Mesenchymal stem cell (in vitro differentiated cells and primary cell): ENCODE results near the gene RBMS1.

ENCODE experiments used
- DNase-seq: peaks from one replicate; pipeline ENCODE4 v3.0.0-alpha.2; 2013
- H2AFZ ChIP-seq: one replicate; pipeline ENCODE4 v1.6.1; 2013; ENCODE audit warnings: low read depth, mild to moderate bottlenecking, control low read depth, inconsistent platforms, low read length, moderate library complexity
- H2AK5ac ChIP-seq: 2 replicates; pipeline ENCODE4 v1.6.1; 2013; ENCODE audit warnings: low read length, moderate library complexity, mild to moderate bottlenecking, inconsistent platforms; ENCODE audit not compliant: severe bottlenecking
- H2BK120ac ChIP-seq: one replicate; pipeline ENCODE4 v1.6.1; 2013; ENCODE audit warnings: low read depth, mild to moderate bottlenecking, inconsistent platforms, low read length, moderate library complexity
- H2BK12ac ChIP-seq, 2 experiments: one replicate each; pipeline ENCODE4 v1.6.1; 2013; ENCODE audit warnings: inconsistent platforms in 2 of 2, low read length in 2 of 2, mild to moderate bottlenecking in 2 of 2, moderate library complexity in 2 of 2, control low read depth in 1 of 2
- H2BK15ac ChIP-seq: one replicate; pipeline ENCODE4 v1.6.1; 2013; ENCODE audit warnings: mild to moderate bottlenecking, low read depth, inconsistent platforms; ENCODE audit not compliant: poor library complexity, severe bottlenecking
- H2BK5ac ChIP-seq: 2 replicates; pipeline ENCODE4 v1.6.1; 2013; ENCODE audit warnings: low read depth, mild to moderate bottlenecking, low read length, control low read depth, inconsistent platforms; ENCODE audit not compliant: poor library complexity, severe bottlenecking
- H3K14ac ChIP-seq, 2 experiments: one replicate each; pipeline ENCODE4 v1.6.1; 2013; ENCODE audit warnings: inconsistent platforms in 2 of 2, low read length in 2 of 2, control low read depth in 1 of 2, mild to moderate bottlenecking in 1 of 2, moderate library complexity in 1 of 2
- H3K18ac ChIP-seq, 2 experiments: one replicate each; pipeline ENCODE4 v1.6.1; 2013; ENCODE audit warnings: inconsistent platforms in 2 of 2, low read length in 2 of 2, control low read depth in 1 of 2, low read depth in 1 of 2, mild to moderate bottlenecking in 1 of 2
- H3K23ac ChIP-seq, 2 experiments: one replicate each; pipeline ENCODE4 v1.6.1; 2013; ENCODE audit warnings: inconsistent platforms in 2 of 2, low read length in 2 of 2, mild to moderate bottlenecking in 2 of 2, moderate library complexity in 2 of 2, control low read depth in 1 of 2
- H3K27ac ChIP-seq: 2 replicates; pipeline ENCODE4 v1.5.1; 2013; ENCODE audit warnings: mild to moderate bottlenecking, moderate library complexity, low read length, control low read depth, inconsistent platforms; ENCODE audit not compliant: poor library complexity, severe bottlenecking
- H3K27me3 ChIP-seq, 2 experiments: 2 replicates each; pipeline versions ENCODE4 v1.6.1 to v1.7.0; 2013; ENCODE audit warnings: low read length in 2 of 2, mild to moderate bottlenecking in 2 of 2, moderate library complexity in 2 of 2, control low read depth in 1 of 2, inconsistent platforms in 1 of 2; ENCODE audit not compliant: control insufficient read depth in 1 of 2, insufficient read depth in 1 of 2
- H3K36me3 ChIP-seq, 2 experiments: 2 replicates each; pipeline versions ENCODE4 v1.6.1 to v1.7.0; 2013; ENCODE audit warnings: low read length in 2 of 2, control low read depth in 1 of 2, inconsistent platforms in 1 of 2, low read depth in 1 of 2, mild to moderate bottlenecking in 1 of 2; ENCODE audit not compliant: insufficient read depth in 2 of 2, control insufficient read depth in 1 of 2
- H3K4ac ChIP-seq, 2 experiments: one replicate each; pipeline ENCODE4 v1.6.1; 2013; ENCODE audit warnings: inconsistent platforms in 2 of 2, low read length in 2 of 2, mild to moderate bottlenecking in 2 of 2, moderate library complexity in 2 of 2, control low read depth in 1 of 2, low read depth in 1 of 2
- H3K4me1 ChIP-seq: 2 replicates; pipeline ENCODE4 v1.6.1; 2013; ENCODE audit warnings: low read depth, low read length, control low read depth; ENCODE audit not compliant: control insufficient read depth, insufficient read depth
- H3K4me2 ChIP-seq: 2 replicates; pipeline ENCODE4 v1.6.1; 2013; ENCODE audit warnings: low read length, mild to moderate bottlenecking, inconsistent platforms; ENCODE audit not compliant: poor library complexity, severe bottlenecking
- H3K4me3 ChIP-seq, 2 experiments: 2 replicates each; pipeline versions ENCODE4 v1.5.1 to v1.7.0; 2013; ENCODE audit warnings: low read length in 2 of 2, mild to moderate bottlenecking in 2 of 2, control low read depth in 1 of 2, low read depth in 1 of 2; ENCODE audit not compliant: insufficient read depth in 1 of 2
- H3K79me1 ChIP-seq: replicated peaks from 2 replicates; pipeline ENCODE4 v1.6.1; 2013; ENCODE audit warnings: mild to moderate bottlenecking, control low read depth, low read length, inconsistent platforms; ENCODE audit not compliant: poor library complexity, severe bottlenecking
- H3K9ac ChIP-seq: 2 replicates; pipeline ENCODE4 v1.7.0; 2013; ENCODE audit warnings: mild to moderate bottlenecking, low read length, moderate library complexity
- H3K9me3 ChIP-seq: 2 replicates; pipeline ENCODE4 v1.7.0; 2013; ENCODE audit warnings: mild to moderate bottlenecking, low read length; ENCODE audit not compliant: control insufficient read depth
- H4K8ac ChIP-seq: one replicate; pipeline ENCODE4 v1.6.1; 2013; ENCODE audit warnings: inconsistent platforms, mild to moderate bottlenecking, low read length, moderate library complexity
- H4K91ac ChIP-seq: one replicate; pipeline ENCODE4 v1.6.1; 2013; ENCODE audit warnings: mild to moderate bottlenecking, low read length, inconsistent platforms
- WGBS: methylation state at CpG from one replicate; pipeline ENCODE4 v1.1.7; 2013; ENCODE audit warnings: mixed read lengths; 5-methylcytosine and 5-hydroxymethylcytosine counted together

RBMS1 gene

DNA sequence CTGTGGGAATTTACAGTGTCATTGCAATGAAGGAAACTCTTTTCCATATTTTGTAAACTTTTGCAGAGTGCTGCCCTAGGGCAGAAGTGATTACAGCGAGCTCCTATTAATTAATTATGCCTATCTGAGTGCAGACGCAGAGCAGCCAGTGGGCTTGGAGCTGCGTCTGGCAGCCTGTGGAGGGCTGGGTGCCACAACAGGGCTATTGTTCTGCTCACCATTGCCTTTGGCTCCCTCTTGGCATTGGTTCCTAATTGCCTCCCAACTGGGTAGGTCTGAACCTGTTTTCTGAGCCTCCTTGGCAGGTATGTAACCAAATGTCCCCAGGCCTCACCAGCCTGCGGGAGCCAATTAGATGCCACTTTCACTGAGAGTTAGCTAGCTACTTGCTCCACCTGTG lies 267.9 kb downstream of the RBMS1 start:
- Histone ChIP-seq H2BK120ac (peak overlapping the region; percentile 37), H2AK5ac (peak overlapping the region; percentile 86), H2BK15ac (peak overlapping the region; percentile 54), H3K36me3 (peaks cover 0 to 3% of the 10 kb centered on the region in 2 experiments), H3K9me3 (no peaks in the 10 kb centered on the region), H3K4ac (no peak overlapping the region), H3K27ac (peak overlapping the region; percentile 31), H3K4me1 (peaks cover 37% of the 10 kb centered on the region), H2AFZ (no peak overlapping the region), H3K18ac (peak overlapping the region in 1 of 2 experiments; percentile 58), H3K14ac (no peak overlapping the region), H4K91ac (peak overlapping the region; percentile 84), H3K27me3 (no peaks in the 10 kb centered on the region), H3K9ac (no peak overlapping the region), H3K4me3 (no peak overlapping the region), H3K4me2 (no peak overlapping the region), H4K8ac (peak overlapping the region; percentile 12), H3K23ac (no peak overlapping the region), H2BK5ac (peak overlapping the region; percentile 61), H2BK12ac (peak overlapping the region; percentile 59 to 63), H3K79me1 (peaks cover 14% of the 10 kb centered on the region)
- DNase-seq: no peak
- 97% methylated on average over 4 of the region's 4 CpGs for WGBS

DNA sequence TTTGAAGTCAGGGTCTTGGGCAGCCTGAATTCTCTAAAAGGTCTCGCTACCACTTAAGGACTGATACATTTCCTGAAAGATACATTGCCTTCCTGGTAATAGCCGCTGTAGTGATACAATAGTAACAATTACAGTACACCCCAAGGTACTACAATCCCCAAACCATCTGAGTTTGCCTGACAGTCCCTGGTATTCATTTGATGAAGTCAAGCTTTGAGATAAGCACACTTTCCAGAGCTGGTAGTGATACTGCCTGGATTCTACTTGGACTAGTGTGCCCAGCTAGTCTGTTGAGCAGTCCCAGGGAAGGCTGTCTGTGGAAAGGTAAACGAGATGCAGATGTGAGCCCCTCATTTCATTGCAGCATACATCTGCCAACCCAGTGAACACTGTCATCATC lies 269.1 kb downstream of the RBMS1 start:
- no peak overlapping the region for H3K9ac ChIP-seq
- peaks cover 39% of the 10 kb centered on the region for H3K4me1 ChIP-seq
- H3K9me3 ChIP-seq: no peaks in the 10 kb centered on the region
- H2BK5ac ChIP-seq: peak overlapping the region; percentile 9
- H3K18ac ChIP-seq: peak overlapping the region in 1 of 2 experiments; percentile 61
- H3K79me1 ChIP-seq: peaks cover 14% of the 10 kb centered on the region
- peak overlapping the region; percentile 92 for H2AK5ac ChIP-seq
- H3K4ac ChIP-seq: peak overlapping the region in 1 of 2 experiments; percentile 9
- H3K27me3 ChIP-seq: no peaks in the 10 kb centered on the region
- no peak overlapping the region for H2BK120ac ChIP-seq
- peak overlapping the region; percentile 1 for H4K8ac ChIP-seq
- DNase-seq: no peak
- peaks cover 0 to 3% of the 10 kb centered on the region in 2 experiments for H3K36me3 ChIP-seq
- H3K4me2 ChIP-seq: no peak overlapping the region
- peak overlapping the region; percentile 12 to 60 for H2BK12ac ChIP-seq
- no peak overlapping the region for H4K91ac ChIP-seq
- peak overlapping the region; percentile 84 for H3K27ac ChIP-seq
- no peak overlapping the region for H2AFZ ChIP-seq
- 52% methylated on average over 3 of the region's 3 CpGs for WGBS
- H2BK15ac ChIP-seq: no peak overlapping the region
- H3K14ac ChIP-seq: no peak overlapping the region
- H3K23ac ChIP-seq: no peak overlapping the region
- peak overlapping the region in 1 of 2 experiments; percentile 1 for H3K4me3 ChIP-seq

DNA sequence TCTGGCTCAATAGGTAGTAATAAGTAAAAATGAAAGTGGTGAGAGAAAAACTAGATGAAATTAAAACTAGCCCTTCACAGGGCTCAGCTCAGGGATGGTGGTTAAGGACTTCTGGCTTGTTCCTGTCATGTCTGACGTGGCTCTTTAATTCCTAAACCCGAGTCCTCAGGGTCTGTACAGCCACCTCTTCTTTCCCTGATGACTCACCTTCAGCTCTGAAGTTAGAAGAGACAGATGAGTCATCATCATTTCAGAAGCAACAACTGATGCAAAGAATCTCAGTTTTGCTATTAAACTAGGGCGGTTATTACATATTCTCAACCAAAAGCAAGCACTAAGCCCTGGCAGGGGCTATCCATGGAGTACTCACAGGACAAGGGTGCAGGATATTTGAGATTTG lies 269.5 kb downstream of the RBMS1 start:
- H3K9ac ChIP-seq: peak overlapping the region; percentile 70
- H2BK5ac ChIP-seq: peak overlapping the region; percentile 59
- WGBS: 0% methylated on average over 2 of the region's 3 CpGs
- peaks cover 39% of the 10 kb centered on the region for H3K4me1 ChIP-seq
- H4K8ac ChIP-seq: no peak overlapping the region
- H2BK12ac ChIP-seq: no peak overlapping the region
- peaks cover 0 to 3% of the 10 kb centered on the region in 2 experiments for H3K36me3 ChIP-seq
- H3K4me2 ChIP-seq: no peak overlapping the region
- H2BK15ac ChIP-seq: no peak overlapping the region
- no peaks in the 10 kb centered on the region for H3K9me3 ChIP-seq
- H3K23ac ChIP-seq: no peak overlapping the region
- H2BK120ac ChIP-seq: no peak overlapping the region
- no peaks in the 10 kb centered on the region for H3K27me3 ChIP-seq
- no peak overlapping the region for H3K14ac ChIP-seq
- no peak overlapping the region for H2AFZ ChIP-seq
- H4K91ac ChIP-seq: no peak overlapping the region
- no peak overlapping the region for H3K4me3 ChIP-seq
- no peak overlapping the region for H3K18ac ChIP-seq
- no peak overlapping the region for H3K4ac ChIP-seq
- peak overlapping the region; percentile 84 for H3K27ac ChIP-seq
- DNase-seq: peak; percentile 97
- H3K79me1 ChIP-seq: peaks cover 14% of the 10 kb centered on the region
- H2AK5ac ChIP-seq: peak overlapping the region; percentile 92

DNA sequence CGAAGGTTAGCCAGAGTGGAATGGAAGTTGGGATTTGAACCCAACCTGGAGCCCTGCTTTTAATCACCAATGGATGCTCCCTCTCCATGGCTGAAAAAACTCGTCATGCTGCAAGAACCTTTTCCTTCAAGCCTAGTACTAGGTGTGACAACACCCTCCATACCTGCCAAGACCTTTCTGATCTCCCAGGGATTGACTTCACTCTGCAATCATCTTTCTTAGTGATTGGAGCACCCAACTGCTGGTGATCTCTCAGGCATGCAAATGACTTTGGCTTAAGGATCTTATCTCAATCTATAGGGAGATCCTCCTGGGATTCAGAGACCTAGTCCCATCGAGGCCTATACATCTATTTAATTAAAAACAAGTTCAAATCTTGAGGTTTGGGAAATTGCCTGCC lies 270.0 kb downstream of the RBMS1 start:
- Histone ChIP-seq H3K79me1 (peaks cover 14% of the 10 kb centered on the region), H3K14ac (no peak overlapping the region), H3K36me3 (peaks cover 0 to 3% of the 10 kb centered on the region in 2 experiments), H3K27ac (peak overlapping the region; percentile 84), H3K18ac (no peak overlapping the region), H2AK5ac (peak overlapping the region; percentile 90), H3K4me2 (no peak overlapping the region), H4K91ac (no peak overlapping the region), H3K23ac (no peak overlapping the region), H3K9ac (peak overlapping the region; percentile 70), H2BK120ac (no peak overlapping the region), H2BK5ac (peak overlapping the region; percentile 59), H3K4ac (peak overlapping the region in 1 of 2 experiments; percentile 12), H2AFZ (no peak overlapping the region), H2BK15ac (no peak overlapping the region), H3K9me3 (no peaks in the 10 kb centered on the region), H3K4me3 (no peak overlapping the region), H2BK12ac (peak overlapping the region; percentile 51 to 72), H3K4me1 (peaks cover 39% of the 10 kb centered on the region), H4K8ac (no peak overlapping the region), H3K27me3 (no peaks in the 10 kb centered on the region)
- no peak for DNase-seq
- WGBS: 95% methylated on average over 2 of the region's 3 CpGs
